NCI-H2081 (cell line): ENCODE measurements around the gene CACNA1F.
"Not testable (repeated sequence)": the region's sequence is repeated elsewhere in the genome, so short reads cannot be mapped to it uniquely, and the experiment has no call there.

Experiments
- DNase-seq, 2 experiments: peaks; one replicate each; lab custom pipeline; 2025; lab: John Stamatoyannopoulos, UW

The CACNA1F gene

DNA sequence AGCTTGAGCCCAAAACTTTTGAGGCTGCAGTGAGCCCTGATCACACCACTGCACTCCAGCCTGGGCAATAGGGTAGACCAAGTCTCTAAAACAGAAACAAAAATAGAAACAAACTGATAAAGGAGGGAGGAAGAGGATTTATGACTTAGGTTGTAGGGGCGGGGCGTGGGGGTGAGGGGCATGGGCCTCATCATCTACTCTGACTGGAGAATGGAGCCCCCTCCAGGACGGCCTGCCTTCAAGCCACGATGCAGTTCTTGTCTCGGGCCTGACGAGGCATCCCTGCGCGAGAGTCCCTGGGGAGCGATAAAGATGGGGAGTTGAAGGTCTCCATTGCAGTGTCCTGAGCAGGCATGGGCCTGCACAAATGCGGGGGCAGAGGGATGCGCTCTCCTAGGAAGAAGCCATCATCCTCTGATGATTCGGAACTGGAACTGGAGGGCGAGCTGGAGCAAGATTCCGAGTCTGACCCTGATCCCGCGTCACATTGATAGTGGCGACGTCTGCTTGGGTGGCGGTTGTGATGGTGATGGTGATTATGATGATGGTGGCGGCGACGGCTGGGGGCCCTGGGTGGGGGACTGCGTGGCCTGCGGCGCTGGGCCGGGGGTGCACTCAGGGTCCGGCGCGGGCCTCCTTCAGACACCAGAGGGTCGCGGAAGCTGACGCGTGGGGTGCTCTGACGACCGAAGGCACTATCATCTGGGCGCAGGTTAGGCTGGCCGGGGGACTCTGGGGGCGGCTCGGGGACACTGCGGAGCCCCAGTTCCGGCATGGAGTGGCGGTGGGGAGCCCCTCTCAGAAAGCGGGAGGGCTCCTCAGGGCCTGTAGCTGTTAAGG, 57.5 kb downstream of the CACNA1F start:
- no peak for DNase-seq

GRCh38 chrX:49174723-49175122, 58.4 kb downstream of the CACNA1F start:
- DNase-seq, result no peak

- not testable (repeated sequence) for DNase-seq
These were observed 59.6 kb downstream of the CACNA1F start for GRCh38 chrX:49173544-49173943.

- DNase-seq, result peak; percentile 68 to 78
These were observed 60.8 kb downstream of the CACNA1F start for GRCh38 chrX:49172280-49172780.

DNA sequence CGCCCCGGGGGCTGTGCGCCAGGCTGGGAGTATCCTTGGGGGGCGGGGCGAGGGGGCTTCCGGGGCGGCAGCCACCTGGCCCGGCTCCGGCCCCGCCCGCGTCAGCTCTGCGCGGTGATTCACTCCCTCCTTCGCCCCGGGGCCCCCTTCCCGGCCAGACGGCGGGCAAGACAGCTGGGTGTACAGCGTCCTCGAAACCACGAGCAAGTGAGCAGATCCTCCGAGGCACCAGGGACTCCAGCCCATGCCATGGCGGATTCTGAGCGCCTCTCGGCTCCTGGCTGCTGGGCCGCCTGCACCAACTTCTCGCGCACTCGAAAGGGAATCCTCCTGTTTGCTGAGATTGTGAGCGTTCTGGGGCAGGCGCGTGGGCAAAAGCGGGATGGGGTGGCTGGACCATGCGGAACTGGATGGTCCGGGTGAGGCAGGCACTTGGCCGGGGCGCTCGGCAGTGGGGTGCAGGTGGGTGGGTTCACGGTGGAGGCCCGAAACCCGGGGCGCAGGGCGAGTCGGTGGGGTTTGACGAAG, 61.3 kb downstream of the CACNA1F start, which contains the start of gene PLP2:
Gene PLP2, plus strand, starts transcription at position 147 of the 528 bp plus-strand sequence. Its CDS starts 103 bp downstream, at position 250.
- peak; percentile 40 to 60 for DNase-seq

DNA sequence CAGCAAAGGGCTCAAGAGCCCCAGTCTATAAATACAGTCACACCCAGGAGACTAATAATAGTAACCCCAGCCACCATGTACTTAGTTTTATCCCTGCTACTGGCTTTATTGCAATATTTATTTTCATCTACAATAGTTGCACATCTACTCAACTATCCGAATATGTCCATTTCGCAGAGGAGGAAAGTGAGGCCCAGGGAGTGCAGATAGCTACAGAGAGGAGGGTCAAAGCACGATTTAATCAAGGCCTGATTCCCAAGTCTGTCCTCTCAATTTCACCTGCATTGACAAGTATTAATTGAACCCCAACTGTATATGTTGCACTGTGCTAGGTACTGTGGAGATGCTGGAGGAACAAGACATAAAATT, 65.4 kb downstream of the CACNA1F start:
- DNase-seq, result no peak

DNA sequence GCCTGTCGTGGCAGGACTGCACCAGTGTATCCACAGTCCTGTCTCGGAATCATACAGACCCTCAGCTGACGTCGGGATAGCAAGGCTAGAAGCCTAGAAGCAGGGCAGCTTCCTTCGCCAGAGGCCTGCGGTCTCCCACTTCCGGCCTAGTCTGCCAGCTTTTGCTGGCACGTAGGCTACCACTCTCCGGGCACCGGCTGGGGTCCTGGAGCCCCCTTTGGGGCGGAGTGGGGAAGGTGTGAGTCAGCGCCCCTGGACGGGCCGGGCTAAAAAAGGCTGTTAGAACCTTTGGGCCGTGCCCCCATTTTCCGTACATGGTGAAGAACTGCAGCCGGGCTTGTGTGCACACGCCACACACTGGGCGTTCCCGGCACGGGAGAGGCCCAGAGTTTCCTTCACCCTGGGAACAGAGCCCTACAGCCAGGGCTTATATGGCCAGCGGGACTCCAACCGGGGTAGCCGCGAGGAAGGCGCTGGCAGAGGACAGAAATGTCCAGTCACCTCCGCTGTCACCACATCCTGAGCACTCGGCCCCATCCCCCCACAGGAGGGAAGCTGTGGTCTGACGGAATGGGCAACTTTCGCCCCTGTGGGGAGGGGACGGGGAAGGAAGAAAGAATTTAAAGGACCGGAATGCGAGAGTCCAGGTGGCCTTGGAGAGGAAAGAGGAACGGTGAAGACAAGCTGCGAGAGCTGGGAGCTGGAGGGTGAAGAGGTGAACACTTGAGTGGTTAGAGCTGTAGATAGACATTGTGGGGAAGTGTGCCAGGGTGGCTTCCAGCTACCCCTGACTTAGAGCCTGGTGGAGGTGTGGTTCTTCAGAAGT, 66.0 kb downstream of the CACNA1F start:
- DNase-seq, result no peak

DNA sequence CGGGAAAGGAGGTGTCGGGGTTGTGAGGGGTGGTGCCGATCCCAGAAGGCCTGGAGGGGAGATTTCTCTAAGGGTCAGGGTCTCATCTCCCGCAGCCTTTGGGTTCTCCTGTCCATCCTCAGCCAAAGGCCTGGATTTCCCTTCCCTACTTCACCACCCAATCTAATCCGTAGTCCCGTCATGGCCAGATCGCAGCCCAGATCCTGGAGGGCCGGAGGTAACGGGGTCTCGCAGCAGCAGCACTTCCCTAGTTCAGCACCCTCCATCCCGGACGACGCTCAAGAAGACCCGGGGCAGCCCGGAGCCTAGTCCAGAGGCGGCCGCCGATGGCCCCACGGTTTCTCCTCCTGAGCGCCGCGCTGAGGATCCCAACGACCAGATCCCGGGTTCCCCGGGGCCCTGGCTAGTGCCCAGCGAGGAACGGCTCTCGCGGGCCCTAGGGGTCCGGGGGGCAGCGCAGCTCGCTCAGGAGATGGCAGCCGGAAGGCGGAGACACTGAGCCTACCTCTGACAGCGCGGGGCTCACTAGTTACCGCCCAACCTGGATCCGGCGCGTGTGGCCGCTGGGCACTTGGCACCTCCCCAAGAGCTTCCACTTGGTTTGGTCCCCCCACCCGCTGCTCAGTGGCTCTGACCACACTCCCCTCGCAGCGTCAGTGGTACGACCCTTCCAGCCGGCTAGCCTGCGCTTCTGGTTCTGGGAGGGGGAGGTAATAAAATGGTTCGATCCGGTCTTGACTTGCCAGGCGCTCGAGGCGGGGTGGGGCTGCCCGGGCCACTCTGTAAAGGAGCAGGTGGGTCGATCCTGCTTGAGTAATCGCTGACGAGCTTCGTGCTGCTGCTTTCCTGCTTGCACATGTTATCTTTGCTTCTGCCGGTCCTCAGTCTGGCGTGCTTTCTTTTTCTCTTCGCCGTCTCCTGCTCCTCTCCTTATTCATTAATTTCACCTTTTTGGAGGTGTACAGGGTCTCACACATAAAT, 66.9 kb downstream of the CACNA1F start:
- no peak for DNase-seq

GRCh38 chrX:49164589-49165360, 68.4 kb downstream of the CACNA1F start:
- DNase-seq, result no peak

DNA sequence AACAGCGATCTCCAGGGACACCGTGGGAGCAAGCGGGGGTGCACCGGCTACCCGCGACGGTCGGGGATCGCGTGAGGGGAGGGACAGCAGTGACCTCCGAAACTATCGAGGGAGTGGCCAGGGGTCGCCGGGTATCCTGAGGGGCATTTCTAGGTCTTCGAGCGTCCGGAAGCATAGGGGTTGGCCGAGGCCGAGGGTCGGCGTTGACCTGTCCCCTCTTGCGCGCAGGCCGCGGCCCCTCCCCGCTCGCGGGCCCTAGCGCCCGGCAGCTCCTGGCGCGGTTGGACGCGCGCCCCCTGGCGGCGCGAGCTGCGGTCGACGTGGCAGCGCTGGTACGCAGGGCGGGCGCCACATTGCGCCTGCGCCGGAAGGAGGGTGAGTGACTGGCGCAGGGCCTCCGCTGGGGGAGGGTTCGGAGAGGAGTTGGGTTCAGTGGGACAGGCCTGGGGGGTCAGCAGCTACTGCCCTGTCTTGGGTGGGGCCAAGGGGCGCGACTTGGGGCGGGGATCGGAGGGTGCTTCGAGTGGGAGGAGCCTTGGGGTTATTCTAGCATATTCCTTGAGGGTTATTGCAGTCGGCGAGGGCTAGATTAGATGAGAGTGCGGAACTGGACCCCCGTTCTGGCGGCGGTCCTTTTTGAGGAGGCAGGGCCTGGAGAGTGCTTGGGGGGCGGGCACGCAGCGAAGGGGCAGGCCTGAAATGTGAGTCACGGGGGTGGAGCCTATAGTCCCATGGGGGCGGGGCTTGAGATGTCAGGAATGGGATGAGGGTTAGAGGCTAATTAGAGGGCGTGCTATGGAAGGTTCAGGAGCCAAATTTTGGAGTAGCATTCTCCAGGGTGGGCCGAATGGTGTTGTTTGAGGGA, 69.4 kb downstream of the CACNA1F start:
- DNase-seq, result peak; percentile 74 to 75

DNA sequence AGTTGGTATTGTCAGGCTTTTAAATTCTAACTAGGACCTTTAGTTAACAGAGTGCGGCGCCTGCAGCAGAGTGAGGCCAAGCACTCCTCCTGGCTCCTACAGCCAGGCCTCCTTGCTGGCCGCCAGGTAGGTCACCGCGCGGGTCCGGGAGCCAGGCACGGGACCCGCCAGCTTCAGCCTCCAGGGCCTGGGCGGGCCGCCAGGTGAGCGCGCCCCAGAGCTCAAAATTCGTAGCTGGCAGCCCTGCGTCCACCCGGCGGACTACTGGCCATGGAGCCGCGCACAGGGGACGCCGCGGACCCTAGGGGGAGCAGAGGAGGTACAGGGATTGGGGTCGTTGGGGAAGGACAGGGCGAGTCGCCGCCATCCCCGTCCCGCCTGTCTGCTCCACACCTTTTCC, 70.5 kb downstream of the CACNA1F start, which contains the start of gene MAGIX:
Gene MAGIX, plus strand, starts transcription at position 139 of the 400 bp plus-strand sequence. Its CDS starts 132 bp downstream, at position 271.
- no peak for DNase-seq

DNA sequence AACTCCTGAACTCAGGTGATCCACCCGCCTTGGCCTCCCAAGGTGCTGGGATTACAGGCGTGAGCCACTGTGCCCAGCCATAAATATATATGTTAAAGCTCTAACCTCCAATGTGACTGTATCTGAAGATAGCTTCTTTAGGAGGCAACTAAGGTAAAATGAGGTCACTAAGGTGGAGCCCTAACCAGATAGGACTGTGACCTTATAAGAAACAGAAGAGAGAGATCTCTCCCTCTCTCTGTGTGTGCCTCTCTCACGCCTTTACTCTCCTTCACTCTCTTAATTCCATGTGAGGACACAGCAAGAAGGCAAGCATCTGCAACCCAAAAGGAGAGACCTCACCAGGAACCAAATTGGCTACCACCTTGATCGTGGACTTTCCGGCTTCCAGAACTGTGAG, 71.5 kb downstream of the CACNA1F start:
- no peak for DNase-seq

GRCh38 chrX:49160908-49161307, 72.2 kb downstream of the CACNA1F start:
- no peak for DNase-seq

GRCh38 chrX:49157194-49157593, 75.9 kb downstream of the CACNA1F start:
- DNase-seq, result no peak

GRCh38 chrX:49155900-49156837, 77.0 kb downstream of the CACNA1F start:
- DNase-seq, result peak; percentile 79 to 81

- no peak for DNase-seq
These were observed 77.8 kb downstream of the CACNA1F start for GRCh38 chrX:49155243-49155899.
